ENCODE measurements around the gene PLIN1. TPM values are rescaled to one million over a fixed set of nuclear protein-coding genes. Genes with fewer than 3 reads are reported as not detected.

Gene PLIN1
- total RNA-seq, 1 donor from 2014 or later: 0.06 TPM

GRCh38 chr15:89654301-89654761 is 24.8 kb downstream of the PLIN1 start:
- no peak for DNase-seq (ENCODE audit: low read depth)
- peak overlapping the region; percentile 55 for H3K4me3 ChIP-seq (ENCODE audit: low read depth, low read length)
- TF ChIP-seq CTCF (conservative IDR thresholded peaks at IDR 0.05; ENCODE audit: low read depth, low read length): no peak

- TF ChIP-seq CTCF (conservative IDR thresholded peaks at IDR 0.05; ENCODE audit: low read depth, low read length): no peak
- DNase-seq (ENCODE audit: low read depth): no peak
- H3K4me3 ChIP-seq (ENCODE audit: low read depth, low read length): no peak overlapping the region
These were observed 25.6 kb downstream of the PLIN1 start for GRCh38 chr15:89653578-89653977.

- H3K4me3 ChIP-seq (ENCODE audit: low read depth, low read length): no peak overlapping the region
- TF ChIP-seq CTCF (conservative IDR thresholded peaks at IDR 0.05; ENCODE audit: low read depth, low read length): no peak
- no peak for DNase-seq (ENCODE audit: low read depth)
These were observed 26.5 kb downstream of the PLIN1 start for GRCh38 chr15:89652666-89653065.

GRCh38 chr15:89652131-89652530 is 27.0 kb downstream of the PLIN1 start:
- TF ChIP-seq CTCF (conservative IDR thresholded peaks at IDR 0.05; ENCODE audit: low read depth, low read length): no peak
- no peak overlapping the region for H3K4me3 ChIP-seq (ENCODE audit: low read depth, low read length)
- no peak for DNase-seq (ENCODE audit: low read depth)

GRCh38 chr15:89649716-89650115 is 29.5 kb downstream of the PLIN1 start:
- no peak for DNase-seq (ENCODE audit: low read depth)
- no peak overlapping the region for H3K4me3 ChIP-seq (ENCODE audit: low read depth, low read length)
- no peak for TF ChIP-seq CTCF (conservative IDR thresholded peaks at IDR 0.05; ENCODE audit: low read depth, low read length)

GRCh38 chr15:89649013-89649625 is 30.0 kb downstream of the PLIN1 start:
- no peak for DNase-seq (ENCODE audit: low read depth)
- H3K4me3 ChIP-seq (ENCODE audit: low read depth, low read length): no peak overlapping the region
- no peak for TF ChIP-seq CTCF (conservative IDR thresholded peaks at IDR 0.05; ENCODE audit: low read depth, low read length)
